GM21717 (cell line): Measurements from ENCODE around the gene NPC1L1.

Experiments
- ATAC-seq: cut with Tn5 transposase; IDR thresholded peaks from one replicate; pipeline ENCODE4 v1.9.1; 2021; ENCODE audit warnings: mild to moderate bottlenecking, moderate library complexity; ENCODE audit not compliant: unreplicated experiment

Gene NPC1L1

GRCh38 chr7:44537442-44537841 lies 3.7 kb downstream of the NPC1L1 start:
- ATAC-seq = no peak

- no peak for ATAC-seq
Observed at GRCh38 chr7:44536090-44536489, 5.0 kb downstream of the NPC1L1 start.

GRCh38 chr7:44535348-44536064 lies 5.6 kb downstream of the NPC1L1 start:
- no peak for ATAC-seq

- ATAC-seq = no peak
Observed at GRCh38 chr7:44534501-44534900, 6.6 kb downstream of the NPC1L1 start.

- ATAC-seq = no peak
Observed at GRCh38 chr7:44534087-44534486, 7.0 kb downstream of the NPC1L1 start.

GRCh38 chr7:44533301-44534055 lies 7.7 kb downstream of the NPC1L1 start:
- no peak for ATAC-seq

GRCh38 chr7:44531421-44532380 lies 9.4 kb downstream of the NPC1L1 start:
- no peak for ATAC-seq

GRCh38 chr7:44530990-44531389 lies 10.1 kb downstream of the NPC1L1 start:
- ATAC-seq = no peak

- ATAC-seq = no peak
Observed at GRCh38 chr7:44524811-44525388, 16.2 kb downstream of the NPC1L1 start.

GRCh38 chr7:44522315-44522714 lies 18.8 kb downstream of the NPC1L1 start:
- no peak for ATAC-seq

GRCh38 chr7:44521347-44522095 lies 19.6 kb downstream of the NPC1L1 start:
- ATAC-seq = no peak

- no peak for ATAC-seq
Observed at GRCh38 chr7:44520574-44520973, 20.6 kb downstream of the NPC1L1 start.

- no peak for ATAC-seq
Observed at GRCh38 chr7:44519546-44519945, 21.6 kb downstream of the NPC1L1 start.

GRCh38 chr7:44518761-44519160 lies 22.4 kb downstream of the NPC1L1 start:
- ATAC-seq = no peak

GRCh38 chr7:44517175-44517574 lies 24.0 kb downstream of the NPC1L1 start:
- no peak for ATAC-seq

GRCh38 chr7:44515590-44516268 lies 25.4 kb downstream of the NPC1L1 start:
- ATAC-seq = no peak

GRCh38 chr7:44512736-44513135 lies 28.4 kb downstream of the NPC1L1 start:
- no peak for ATAC-seq

- no peak for ATAC-seq
Observed at GRCh38 chr7:44511863-44512468, 29.2 kb downstream of the NPC1L1 start.

GRCh38 chr7:44511236-44511635 lies 29.9 kb downstream of the NPC1L1 start:
- ATAC-seq = no peak
